ENCODE results near the gene CACNA1B.

DNA sequence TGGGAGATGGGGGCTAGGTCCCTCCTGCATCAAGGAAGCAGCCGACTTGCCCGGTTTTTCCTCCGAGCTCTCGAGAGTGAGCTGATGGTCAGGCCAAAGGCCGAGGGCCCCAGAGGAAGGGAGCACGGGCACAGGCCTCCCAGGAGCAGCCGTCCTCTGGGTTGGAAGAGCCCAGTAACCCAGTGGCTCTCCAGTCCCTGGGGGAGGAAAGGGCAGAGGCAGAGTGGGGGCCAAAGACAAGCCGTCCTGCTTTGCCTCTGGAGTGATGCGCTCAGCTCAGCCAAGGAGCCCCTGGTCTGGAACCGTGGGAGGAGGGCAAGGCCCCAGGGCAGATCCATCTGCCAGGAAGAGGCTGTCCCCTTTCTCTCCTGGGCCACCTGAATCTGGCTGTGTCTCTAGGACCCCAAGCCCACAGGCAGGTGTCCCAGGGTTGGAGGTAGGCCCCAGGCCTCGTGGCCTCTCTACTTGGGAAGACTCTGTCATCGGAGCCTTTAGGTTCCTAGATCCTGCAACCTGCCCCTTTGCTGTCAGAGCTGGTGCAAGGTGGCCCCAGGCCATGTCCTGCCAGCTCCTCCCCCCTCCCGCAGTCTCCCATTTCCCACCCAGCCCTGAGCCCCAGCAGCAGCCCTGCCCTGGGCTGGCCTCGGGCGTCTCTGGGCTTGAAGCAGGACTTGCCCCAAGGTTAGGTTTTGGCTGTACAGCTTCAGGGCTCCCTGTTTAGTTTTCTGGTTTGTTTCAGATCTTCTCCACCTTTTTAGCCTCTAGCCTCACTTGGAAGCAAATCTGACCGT is 224.1 kb downstream of the CACNA1B start:
- no peak for TF ChIP-seq EZH2 (IDR thresholded peaks at IDR 0.05; ENCODE audit: borderline replicate concordance, low read length)
- TF ChIP-seq, protein P1, sequence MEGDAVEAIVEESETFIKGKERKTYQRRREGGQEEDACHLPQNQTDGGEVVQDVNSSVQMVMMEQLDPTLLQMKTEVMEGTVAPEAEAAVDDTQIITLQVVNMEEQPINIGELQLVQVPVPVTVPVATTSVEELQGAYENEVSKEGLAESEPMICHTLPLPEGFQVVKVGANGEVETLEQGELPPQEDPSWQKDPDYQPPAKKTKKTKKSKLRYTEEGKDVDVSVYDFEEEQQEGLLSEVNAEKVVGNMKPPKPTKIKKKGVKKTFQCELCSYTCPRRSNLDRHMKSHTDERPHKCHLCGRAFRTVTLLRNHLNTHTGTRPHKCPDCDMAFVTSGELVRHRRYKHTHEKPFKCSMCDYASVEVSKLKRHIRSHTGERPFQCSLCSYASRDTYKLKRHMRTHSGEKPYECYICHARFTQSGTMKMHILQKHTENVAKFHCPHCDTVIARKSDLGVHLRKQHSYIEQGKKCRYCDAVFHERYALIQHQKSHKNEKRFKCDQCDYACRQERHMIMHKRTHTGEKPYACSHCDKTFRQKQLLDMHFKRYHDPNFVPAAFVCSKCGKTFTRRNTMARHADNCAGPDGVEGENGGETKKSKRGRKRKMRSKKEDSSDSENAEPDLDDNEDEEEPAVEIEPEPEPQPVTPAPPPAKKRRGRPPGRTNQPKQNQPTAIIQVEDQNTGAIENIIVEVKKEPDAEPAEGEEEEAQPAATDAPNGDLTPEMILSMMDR (conservative IDR thresholded peaks at IDR 0.05 in 1 of 2, IDR thresholded peaks at IDR 0.05 in 1 of 2; ENCODE audit: extremely low read depth in 1 of 2, insufficient read depth in 1 of 2, low read depth in 1 of 2, low read length in 2 of 2), result no peak

Data from mammary epithelial cell (primary cell).